GM21529 (cell line): ENCODE data around the gene SNRK.

ENCODE experiments used
- ATAC-seq: cut with Tn5 transposase; IDR thresholded peaks from one replicate; pipeline ENCODE4 v1.9.1; 2021; ENCODE audit not compliant: unreplicated experiment

The SNRK gene

GRCh38 chr3:43307226-43307625 lies 20.9 kb downstream of the SNRK start:
- no peak for ATAC-seq

GRCh38 chr3:43307649-43308048 lies 21.3 kb downstream of the SNRK start:
- ATAC-seq: no peak

GRCh38 chr3:43309372-43310305 lies 23.3 kb downstream of the SNRK start:
- no peak for ATAC-seq

- ATAC-seq: no peak
These were observed 30.6 kb downstream of the SNRK start for GRCh38 chr3:43316783-43317460.

GRCh38 chr3:43317461-43318316 lies 31.3 kb downstream of the SNRK start:
- ATAC-seq: no peak

GRCh38 chr3:43319376-43319775 lies 33.0 kb downstream of the SNRK start:
- ATAC-seq: no peak

GRCh38 chr3:43319794-43320193 lies 33.5 kb downstream of the SNRK start:
- no peak for ATAC-seq

- no peak for ATAC-seq
These were observed 33.9 kb downstream of the SNRK start for GRCh38 chr3:43320288-43320687.

- ATAC-seq: no peak
These were observed 37.2 kb downstream of the SNRK start for GRCh38 chr3:43323541-43323940.

GRCh38 chr3:43326891-43327581 lies 40.7 kb downstream of the SNRK start:
- ATAC-seq: peak; percentile 74

GRCh38 chr3:43327582-43327979 lies 41.2 kb downstream of the SNRK start:
- peak; percentile 25 for ATAC-seq

GRCh38 chr3:43328653-43329052 lies 42.3 kb downstream of the SNRK start:
- no peak for ATAC-seq

- ATAC-seq: no peak
These were observed 44.6 kb downstream of the SNRK start for GRCh38 chr3:43330981-43331380.

GRCh38 chr3:43331381-43331780 lies 45.0 kb downstream of the SNRK start:
- no peak for ATAC-seq

GRCh38 chr3:43334976-43335375 lies 48.6 kb downstream of the SNRK start:
- no peak for ATAC-seq

GRCh38 chr3:43335799-43336198 lies 49.5 kb downstream of the SNRK start:
- no peak for ATAC-seq

GRCh38 chr3:43338295-43338694 lies 52.0 kb downstream of the SNRK start:
- ATAC-seq: no peak

GRCh38 chr3:43340403-43340802 lies 54.1 kb downstream of the SNRK start:
- ATAC-seq: no peak

- no peak for ATAC-seq
These were observed 55.4 kb downstream of the SNRK start for GRCh38 chr3:43341788-43342187.

- no peak for ATAC-seq
These were observed 56.8 kb downstream of the SNRK start for GRCh38 chr3:43343185-43343584.

GRCh38 chr3:43343815-43344214 lies 57.5 kb downstream of the SNRK start:
- no peak for ATAC-seq
